Measurements from ENCODE around the gene GZMB.
A peak's percentile ranks its signal among the peaks of the same experiment; 100 is the strongest.
"Not testable (repeated sequence)": the region's sequence is repeated elsewhere in the genome, so short reads cannot be mapped to it uniquely, and the experiment has no call there.

GZMB gene, protein sequence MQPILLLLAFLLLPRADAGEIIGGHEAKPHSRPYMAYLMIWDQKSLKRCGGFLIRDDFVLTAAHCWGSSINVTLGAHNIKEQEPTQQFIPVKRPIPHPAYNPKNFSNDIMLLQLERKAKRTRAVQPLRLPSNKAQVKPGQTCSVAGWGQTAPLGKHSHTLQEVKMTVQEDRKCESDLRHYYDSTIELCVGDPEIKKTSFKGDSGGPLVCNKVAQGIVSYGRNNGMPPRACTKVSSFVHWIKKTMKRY

DNA sequence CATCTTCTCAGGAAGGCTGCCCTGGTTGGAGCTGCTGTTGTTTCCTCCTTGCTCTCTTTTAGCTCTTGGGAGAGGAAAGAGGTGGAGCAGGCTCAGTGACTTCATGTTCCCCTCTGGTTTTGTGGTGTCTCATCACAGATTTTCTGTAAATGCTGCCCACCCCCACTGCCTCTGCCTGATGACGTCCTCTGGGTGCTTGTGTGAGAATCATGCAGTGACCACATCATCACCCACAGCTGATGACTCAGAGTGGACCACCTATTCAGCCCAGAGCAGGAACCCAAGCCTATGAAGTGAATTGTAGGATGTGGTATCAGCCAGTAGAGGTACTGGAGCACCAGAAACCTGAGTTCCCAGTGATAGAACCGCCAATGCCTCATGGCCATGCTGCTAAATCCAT is at the start of gene GZMB:
Gene GZMB (minus strand): TSS at position 33 of the 400 bp plus-strand sequence. CDS start 30 bp downstream, at position 3.
- DNase-seq (ENCODE audit: low read depth), result peak; percentile 35

DNA sequence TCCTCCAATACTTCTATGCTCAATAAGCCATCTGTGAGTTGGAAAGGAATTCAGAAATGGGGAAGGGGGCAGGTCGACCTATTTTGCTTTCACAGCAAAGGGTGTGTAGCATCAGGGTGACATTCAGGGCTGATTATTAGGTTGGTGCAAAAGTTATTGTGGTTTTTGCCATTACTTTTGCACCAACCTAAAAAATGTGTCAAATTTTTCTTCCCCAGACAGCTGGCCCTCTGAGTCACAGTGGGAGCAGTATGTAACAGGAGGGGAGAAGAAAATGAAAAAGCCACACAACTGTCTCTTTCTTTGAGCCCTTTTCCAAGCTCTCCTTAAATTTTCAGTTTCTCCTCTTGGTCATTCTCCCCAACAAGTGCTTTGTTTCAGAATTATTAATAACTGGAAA is 47.1 kb upstream of the GZMB start:
- DNase-seq (ENCODE audit: low read depth), result no peak

GRCh38 chr14:24680516-24680915 is 46.5 kb upstream of the GZMB start:
- no peak for DNase-seq (ENCODE audit: low read depth)

DNA sequence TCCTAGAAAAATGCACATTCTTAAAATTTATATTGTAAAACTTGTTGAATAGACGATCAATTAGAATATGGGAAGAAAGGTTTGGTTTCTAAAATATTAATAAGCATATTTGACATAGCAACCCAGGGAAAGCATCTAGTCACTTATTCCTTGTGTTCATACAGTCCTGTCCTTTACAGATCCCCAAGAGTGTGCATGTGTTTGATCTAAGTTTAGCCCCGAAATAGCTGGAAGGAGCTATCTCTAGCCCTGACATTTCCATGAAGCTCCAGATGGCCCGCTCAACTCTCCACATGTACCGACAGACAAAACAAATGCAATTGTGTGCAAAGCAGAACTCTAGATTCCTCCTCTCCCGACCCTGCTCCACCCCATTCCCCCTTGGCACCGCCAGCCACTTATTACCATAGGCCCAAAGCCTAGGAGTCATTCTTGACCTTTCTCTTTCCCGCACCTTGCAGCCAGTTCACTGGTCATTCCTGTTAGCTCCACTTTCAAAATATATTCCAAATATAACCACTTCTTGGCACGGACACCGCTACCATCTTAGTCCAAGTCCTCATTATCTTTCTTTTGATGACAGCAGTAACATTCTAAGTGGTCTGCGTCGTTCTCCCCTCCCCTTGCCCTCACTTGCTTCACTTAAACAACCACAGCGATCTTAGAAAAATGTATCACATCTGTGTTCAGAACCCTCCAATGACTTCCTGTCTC is 45.4 kb upstream of the GZMB start:
- DNase-seq (ENCODE audit: low read depth), result no peak

DNA sequence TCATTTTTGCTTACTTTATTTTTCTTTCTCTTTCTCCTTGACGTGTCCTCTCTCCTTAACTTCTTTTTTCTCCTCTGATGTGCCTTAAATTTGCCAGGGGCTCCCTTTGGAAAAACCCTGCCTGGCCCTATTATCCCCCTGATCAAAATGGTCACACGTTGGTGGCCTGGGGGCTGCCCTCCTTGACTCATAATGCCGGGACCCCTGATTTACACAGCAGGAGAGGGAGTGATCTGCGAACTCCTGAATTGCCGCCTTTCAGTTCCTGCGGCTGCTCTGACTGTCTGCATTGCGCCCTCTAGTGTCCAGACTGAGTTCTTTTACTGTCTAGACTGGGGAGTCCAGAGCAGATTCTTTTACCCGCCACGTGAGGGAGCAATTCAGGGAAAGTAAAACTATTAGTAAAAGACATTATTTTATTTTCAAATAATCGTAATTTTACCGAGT is 44.8 kb upstream of the GZMB start:
- peak; percentile 79 for DNase-seq (ENCODE audit: low read depth)

- no peak for DNase-seq (ENCODE audit: low read depth)
These were observed 44.0 kb upstream of the GZMB start for GRCh38 chr14:24677956-24678355.

DNA sequence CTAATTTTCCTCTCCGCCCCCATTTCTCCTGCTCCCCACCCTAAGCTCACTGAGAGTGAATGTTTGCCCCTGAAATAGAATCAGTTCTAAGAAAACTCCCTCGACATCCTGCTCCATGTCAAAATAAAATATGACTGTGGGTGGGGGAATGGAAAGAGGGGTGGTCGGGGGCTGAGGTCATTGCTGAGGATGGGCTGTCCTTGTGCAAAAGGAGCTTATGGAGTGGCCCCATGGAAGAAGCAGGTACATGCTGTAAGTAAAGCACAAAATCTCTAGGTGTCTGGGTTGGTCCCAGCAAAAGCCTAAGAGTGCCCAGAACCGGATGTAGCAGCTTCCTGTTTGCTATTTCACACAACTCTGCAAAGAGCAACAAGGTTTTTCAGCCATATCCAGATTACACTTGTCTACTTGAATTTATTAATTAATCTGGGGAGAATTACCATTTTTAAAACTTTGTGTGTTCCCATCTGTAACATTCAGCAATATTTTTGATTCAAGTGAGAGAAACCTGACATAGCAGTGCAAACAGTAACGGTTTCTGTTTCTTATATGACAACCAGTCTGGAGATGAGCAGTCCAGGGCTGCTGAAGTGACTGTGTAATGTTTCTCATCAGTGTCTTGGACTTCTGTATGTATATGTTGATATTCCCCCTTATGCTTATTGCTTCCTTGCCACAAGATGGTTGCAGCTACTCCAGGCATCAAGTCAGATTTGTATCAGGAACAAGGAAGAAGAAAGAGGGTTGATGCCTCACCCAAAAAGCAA is 40.4 kb upstream of the GZMB start:
- no peak for DNase-seq (ENCODE audit: low read depth)

GRCh38 chr14:24673534-24674203 is 39.7 kb upstream of the GZMB start:
- DNase-seq (ENCODE audit: low read depth), result peak; percentile 66

GRCh38 chr14:24673059-24673458 is 39.1 kb upstream of the GZMB start:
- DNase-seq (ENCODE audit: low read depth), result no peak

DNA sequence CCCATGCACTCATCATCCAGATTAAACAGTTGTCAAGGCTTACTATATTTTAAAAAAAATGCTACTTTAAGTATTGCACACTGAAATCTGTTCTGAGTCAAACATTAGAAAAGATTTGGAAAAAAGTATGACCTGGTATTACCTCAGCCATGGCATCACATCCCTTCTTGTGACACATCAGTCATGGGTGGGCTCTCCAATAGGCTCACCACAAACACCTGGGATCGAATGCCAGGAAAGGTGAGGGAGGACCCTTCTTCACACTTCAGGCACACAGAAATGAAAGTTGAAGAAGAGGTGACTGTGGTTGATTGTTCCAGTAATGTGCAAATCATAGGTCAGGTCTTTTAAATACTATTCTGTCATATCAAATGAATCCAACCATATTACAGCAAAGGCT is 36.6 kb upstream of the GZMB start:
- DNase-seq (ENCODE audit: low read depth), result no peak

DNA sequence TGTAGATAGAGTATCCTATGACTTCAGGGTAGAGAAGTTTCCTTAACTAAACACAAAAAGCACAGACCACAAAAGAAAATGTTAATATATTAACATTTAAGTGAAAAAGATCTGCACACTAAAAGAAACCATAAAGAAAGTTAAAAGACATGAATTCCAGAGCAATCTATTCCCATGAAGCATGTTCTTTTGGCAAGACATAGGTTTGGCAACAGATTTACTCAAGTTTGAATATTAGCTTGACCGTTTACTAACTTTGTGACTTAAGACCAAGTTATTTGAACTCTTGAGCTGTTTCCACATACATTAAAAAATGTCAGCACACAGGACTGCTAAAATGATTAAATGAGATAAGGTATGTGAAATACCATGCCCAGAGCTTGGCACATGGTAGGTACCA is 35.7 kb upstream of the GZMB start:
- no peak for DNase-seq (ENCODE audit: low read depth)

GRCh38 chr14:24665440-24665991 is 31.5 kb upstream of the GZMB start:
- no peak for DNase-seq (ENCODE audit: low read depth)

DNA sequence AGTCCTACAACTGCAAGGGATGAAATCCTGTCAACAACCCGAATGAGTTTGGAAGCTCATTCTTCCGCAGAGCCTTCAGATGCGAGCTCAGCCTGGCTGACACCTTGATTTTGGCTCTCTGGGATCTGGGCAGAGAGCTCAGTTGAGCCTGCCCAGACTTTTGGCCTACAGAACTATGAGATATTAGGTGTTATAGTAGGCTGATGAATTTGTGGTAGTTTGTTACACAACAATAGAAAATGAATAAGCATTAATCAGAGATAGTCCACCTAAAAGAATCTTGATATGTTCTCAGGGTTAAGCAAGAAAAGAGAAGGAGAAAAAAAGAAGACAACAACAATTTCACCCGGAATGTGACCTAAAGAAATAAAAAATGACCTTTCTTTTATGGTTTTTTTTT is 30.4 kb upstream of the GZMB start:
- no peak for DNase-seq (ENCODE audit: low read depth)

- DNase-seq (ENCODE audit: low read depth), result no peak
These were observed 28.8 kb upstream of the GZMB start for GRCh38 chr14:24662753-24663152.

- no peak for DNase-seq (ENCODE audit: low read depth)
These were observed 26.1 kb upstream of the GZMB start for GRCh38 chr14:24659916-24660570.

DNA sequence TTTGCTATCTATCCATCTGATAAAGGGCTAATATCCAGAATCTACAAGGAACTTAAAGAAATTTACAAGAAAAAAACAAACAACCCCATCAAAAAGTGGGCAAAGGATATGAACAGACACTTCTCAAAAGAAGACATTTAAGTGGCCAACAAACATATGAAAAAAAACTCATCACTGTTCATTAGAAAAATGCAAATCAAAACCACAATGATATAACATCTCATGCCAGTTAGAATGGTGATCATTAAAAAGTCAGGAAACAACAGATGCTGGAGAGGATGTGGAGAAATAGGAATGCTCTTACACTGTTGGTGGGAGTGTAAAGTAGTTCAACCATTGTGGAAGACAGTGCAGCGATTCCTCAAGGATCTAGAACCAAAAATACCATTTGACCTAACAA is 14.4 kb upstream of the GZMB start:
- DNase-seq (ENCODE audit: low read depth), result not testable (repeated sequence)

GRCh38 chr14:24639905-24640304 is 5.9 kb upstream of the GZMB start:
- DNase-seq (ENCODE audit: low read depth), result no peak

DNA sequence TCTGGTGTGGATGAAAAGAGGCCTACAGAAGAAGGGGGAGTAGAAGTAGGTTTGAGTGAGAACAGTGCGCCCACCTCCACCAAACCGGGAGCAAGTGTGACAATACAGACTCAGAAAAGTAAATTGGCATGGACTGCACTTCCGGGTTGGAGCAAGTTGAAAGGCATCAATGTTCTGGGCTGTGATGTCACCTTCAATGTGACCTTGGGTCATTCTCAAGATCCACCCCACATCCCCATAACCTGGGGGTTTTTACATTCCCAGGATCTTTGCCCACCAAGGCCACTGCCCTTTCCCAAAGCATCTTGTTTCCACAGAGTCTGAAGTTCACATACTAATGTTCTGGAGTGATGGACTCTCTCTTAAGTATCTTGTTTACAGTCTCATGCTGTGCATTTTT is 5.3 kb upstream of the GZMB start:
- DNase-seq (ENCODE audit: low read depth), result no peak

DNA sequence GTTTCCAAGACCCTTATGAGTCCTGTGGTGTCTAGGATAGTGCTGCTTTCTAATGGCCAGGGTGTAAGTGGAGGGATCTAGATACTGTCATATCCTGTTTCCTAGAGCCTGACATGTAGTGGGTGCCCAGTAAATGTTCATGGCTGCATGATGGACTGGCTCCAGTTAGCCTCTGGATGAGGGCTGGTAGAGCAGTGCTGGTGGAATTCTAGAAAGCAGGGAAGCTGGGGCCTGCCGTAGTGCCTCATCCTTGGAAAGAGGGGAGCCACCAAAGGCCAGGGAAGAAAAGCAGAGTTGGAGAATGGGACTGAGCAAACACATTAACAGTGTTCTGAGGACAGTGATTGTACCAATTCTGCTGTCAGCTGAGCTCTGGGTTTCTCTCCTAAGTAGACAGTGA is 637 bp downstream of the GZMB start:
- no peak for DNase-seq (ENCODE audit: low read depth)

- DNase-seq (ENCODE audit: low read depth), result no peak
These were observed 1.2 kb downstream of the GZMB start for GRCh38 chr14:24632761-24633160.

DNA sequence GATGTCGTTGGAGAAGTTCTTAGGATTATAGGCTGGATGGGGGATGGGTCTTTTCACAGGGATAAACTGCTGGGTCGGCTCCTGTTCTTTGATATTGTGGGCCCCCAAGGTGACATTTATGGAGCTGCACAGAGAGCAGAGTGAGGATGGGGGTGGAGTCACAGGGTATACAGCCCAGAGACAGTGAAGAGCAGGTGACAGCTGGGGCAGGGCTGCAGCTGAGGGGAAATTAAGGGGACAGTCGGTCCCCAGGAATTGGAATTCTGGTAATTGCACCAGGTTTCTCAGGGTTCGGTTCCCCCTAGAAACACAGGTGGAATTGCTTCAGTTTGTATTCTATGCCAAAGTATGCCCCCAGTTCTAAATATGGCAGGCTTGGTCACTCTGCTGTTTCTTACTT is 1.7 kb downstream of the GZMB start:
- no peak for DNase-seq (ENCODE audit: low read depth)

Measured in stimulated activated CD4-positive, alpha-beta T cell treated with anti-CD3 and anti-CD28 coated beads, Interleukin-2, amount 100 ng/mL, for 4 hours (primary cell).